HG02763 (cell line): Measurements from ENCODE around the gene HPGDS.

Source experiments
- ATAC-seq: cut with Tn5 transposase; IDR thresholded peaks from one replicate; pipeline ENCODE4 v1.9.1; 2021; ENCODE audit warnings: mild to moderate bottlenecking, moderate library complexity; ENCODE audit not compliant: unreplicated experiment

Gene HPGDS

DNA sequence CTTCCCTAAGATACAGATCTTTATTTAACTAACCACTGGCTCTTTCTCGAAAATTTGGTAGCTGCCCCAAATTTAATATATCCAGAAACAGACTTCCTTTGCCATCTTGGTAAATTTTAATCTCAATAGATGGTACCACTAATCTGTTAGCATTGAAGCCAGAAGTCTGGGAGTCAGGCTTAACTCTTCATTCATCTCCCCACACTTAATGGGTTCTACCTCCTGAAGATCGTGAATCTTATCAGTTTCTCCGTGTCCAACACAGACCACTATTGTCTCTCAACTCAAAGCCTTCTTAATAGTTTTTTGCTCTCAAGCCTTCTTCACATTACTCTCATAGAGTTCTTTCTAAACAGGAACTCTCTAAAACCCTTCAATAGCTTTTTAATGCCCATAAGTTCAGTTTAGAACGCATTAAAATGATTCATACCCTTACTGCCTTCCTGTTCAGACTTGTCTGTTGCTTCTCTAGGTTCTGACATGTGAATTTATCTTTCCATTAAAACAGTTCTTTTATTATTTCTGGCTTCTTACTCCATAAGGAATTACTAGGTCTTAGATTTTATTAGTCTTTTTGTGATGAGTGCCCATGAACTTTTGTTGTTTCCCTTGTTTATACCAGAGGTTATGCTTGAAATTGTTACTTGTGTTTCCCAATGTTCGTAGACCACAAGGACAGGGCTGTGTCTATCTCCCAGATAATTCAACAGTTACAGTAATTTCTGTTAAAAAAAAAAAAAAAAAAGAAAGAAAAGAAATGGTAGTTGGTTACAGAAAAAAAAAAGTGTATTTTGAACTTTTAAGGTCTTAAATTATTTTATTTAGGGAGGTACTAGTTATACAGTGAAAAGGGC, 80.2 kb downstream of the HPGDS start:
- ATAC-seq: no peak

DNA sequence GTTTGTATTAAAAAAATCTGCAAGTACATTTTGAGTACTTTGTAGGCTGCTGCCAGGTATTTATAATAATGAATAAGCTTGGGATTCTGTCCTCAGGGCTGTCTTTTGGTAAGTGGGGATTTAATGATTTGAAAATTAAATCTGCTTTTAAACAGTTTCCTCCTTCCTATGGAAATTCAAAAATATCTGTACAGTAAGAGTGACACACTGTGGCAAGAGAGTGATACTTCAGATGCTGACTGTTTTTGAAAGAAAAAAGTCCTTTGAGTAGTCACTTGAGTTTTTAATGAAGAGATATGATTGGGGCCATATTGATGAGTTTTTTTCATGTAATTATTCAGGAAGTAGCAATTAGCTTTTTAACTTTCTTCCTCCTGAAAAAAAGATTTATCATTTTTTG, 85.8 kb downstream of the HPGDS start:
- ATAC-seq: no peak

DNA sequence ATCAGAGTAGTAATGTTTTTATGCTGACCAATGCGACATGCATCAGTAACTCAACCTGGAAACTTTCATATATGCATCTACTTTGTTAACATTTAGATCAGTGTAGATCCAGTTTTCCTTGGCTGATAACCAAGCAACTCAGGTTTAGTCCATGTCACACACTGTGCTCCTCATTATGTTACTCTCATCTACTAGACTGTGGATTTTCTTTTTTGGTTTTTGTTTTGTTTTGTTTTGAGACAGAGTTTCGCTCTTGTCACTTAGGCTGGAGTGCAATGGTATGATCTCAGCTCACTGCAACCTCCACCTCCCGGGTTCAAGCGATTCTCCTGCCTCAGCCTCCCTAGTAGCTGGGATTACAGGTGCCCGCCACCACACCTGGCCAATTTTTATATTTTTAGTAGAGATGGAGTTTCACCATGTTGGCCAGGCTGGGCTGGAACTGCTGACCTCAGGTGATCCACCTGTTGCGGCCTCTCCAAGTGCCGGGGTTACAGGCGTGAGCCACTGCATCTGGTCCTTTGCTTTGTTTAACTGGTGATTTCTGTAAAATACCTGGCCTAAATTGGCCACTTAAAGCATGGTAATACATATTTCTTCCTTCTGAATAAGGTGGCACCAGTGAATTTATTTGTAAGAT, 86.4 kb downstream of the HPGDS start:
- no peak for ATAC-seq

DNA sequence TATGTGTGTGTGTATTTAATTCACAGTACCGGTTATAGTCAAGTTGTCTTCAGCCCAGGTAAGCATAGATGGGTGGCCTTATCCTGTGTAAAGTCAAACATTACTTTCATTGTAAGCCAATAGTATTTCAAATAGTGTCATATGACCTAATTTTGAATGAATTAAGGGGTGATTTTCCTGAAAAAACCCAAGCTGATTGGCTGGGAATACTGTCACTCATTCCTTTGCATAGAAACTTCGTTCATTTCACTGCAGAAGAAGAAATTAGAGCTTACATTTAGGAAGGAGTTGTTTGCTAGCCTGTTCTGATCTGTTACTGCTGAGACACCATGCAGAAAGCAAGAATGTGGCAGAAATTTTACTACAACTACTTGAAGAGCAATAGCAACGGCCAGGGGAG, 89.6 kb downstream of the HPGDS start:
- no peak for ATAC-seq

DNA sequence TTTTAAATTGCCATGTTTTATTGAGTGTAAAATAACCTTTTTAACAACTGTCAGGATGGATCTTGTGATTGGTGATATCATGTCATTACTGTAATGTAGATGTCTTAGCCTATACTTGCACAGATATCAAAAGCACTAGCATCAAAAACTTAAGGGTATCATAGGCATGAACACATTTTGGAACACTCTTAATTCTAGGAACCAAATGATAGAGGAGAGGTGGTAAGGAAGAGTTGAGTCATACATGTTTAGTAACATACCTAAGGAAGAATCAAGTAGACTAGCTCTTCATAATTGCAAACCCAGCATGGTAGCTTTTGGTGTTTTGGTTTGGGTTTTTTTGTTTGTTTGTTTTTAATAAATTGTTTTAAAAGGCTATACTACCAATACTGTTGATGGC, 91.5 kb downstream of the HPGDS start:
- no peak for ATAC-seq
